Coronary artery (tissue), 2 donors: ENCODE data around the gene RANBP10.
"Not testable (repeated sequence)": the region's sequence is repeated elsewhere in the genome, so short reads cannot be mapped to it uniquely, and the experiment has no call there.

Experiments used
- DNase-seq: peaks from one replicate; pipeline ENCODE4 v3.0.0-alpha.2; 2017; ENCODE audit warnings: low spot score
- H3K27ac ChIP-seq, 2 donors: fragments of 200-600 bp; sonication (generic); one replicate each; pipeline ENCODE4 v1.5.1; 2016 to 2019
- H3K4me3 ChIP-seq: fragments of 200-600 bp; sonication (generic); 2 replicates; pipeline ENCODE4 v1.5.1; 2016; ENCODE audit warnings: mild to moderate bottlenecking, moderate library complexity
- CTCF ChIP-seq: fragments of 200-600 bp; sonication (generic); IDR thresholded peaks from one replicate; pipeline ENCODE4 v1.5.1; 2019; ENCODE audit warnings: antibody characterized with exemption

RANBP10 gene

GRCh38 chr16:67841198-67841815, 34.9 kb upstream of the RANBP10 start:
- Histone ChIP-seq H3K4me3 (peak overlapping the region; percentile 82), H3K27ac (peak overlapping the region; percentile 96 to 98)
- no peak for DNase-seq
- TF ChIP-seq CTCF = no peak

DNA sequence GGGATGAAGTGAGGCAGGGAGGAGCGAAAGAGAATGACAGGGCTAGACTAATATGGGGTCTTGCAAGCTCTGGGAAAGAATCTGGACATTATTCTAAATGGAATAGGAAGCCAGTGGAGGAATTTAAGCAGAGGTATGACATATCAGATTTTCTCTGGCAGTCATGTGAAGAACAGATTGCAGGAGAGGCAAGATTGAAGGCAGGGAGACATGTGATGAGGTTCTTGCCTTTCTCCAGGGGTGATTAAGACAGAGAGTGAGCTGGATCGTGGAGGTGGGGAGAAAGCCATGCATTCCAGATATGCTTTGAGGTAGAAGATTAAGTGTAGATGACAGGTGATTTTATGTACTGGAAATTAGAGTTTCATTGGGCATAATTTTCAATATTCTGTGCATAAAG, 31.5 kb upstream of the RANBP10 start:
- DNase-seq = no peak
- Histone ChIP-seq H3K27ac (no peak overlapping the region), H3K4me3 (no peak overlapping the region)
- no peak for TF ChIP-seq CTCF

DNA sequence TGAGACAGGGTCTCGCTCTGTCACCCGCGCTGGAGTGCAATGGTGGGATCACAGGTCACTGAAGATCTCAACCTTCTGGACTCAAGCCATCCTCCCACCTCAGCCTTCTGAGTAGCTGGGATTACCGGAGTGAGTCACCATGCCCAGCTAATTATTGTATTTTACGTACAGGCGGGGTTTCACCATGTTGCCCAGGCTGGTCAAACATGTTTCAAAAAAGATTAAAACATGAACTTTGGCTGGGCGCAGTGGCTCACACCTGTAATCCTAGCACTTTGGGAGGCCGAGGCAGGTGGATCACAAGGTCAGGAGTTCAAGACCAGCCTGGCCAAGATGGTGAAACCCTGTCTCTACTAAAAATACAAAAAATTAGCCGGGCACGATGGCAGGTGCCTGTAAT, 30.8 kb upstream of the RANBP10 start:
- H3K4me3 ChIP-seq, DNase-seq, H3K27ac ChIP-seq: not testable (repeated sequence)

DNA sequence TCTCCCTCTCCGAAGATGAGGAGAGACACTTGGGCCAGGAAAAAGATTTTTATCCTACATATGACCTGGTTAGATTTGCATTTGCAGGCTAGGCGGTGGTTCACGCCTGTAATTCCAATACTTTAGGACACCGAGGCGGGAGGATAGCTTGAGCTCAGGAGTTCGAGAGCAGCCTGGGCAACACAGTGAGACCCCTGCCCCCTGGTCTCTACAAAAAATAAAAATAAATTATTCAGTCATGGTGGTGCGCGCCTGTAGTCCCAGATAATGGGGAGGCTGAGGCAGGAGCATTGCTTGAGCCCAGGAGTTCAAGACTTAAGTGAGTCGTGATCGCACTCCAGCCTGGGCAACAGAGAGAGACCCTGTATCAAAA, 27.9 kb upstream of the RANBP10 start:
- H3K27ac ChIP-seq = peak overlapping the region in 1 of 2 donors; percentile 84
- DNase-seq = no peak
- peak overlapping the region; percentile 93 for H3K4me3 ChIP-seq
- TF ChIP-seq CTCF = no peak

DNA sequence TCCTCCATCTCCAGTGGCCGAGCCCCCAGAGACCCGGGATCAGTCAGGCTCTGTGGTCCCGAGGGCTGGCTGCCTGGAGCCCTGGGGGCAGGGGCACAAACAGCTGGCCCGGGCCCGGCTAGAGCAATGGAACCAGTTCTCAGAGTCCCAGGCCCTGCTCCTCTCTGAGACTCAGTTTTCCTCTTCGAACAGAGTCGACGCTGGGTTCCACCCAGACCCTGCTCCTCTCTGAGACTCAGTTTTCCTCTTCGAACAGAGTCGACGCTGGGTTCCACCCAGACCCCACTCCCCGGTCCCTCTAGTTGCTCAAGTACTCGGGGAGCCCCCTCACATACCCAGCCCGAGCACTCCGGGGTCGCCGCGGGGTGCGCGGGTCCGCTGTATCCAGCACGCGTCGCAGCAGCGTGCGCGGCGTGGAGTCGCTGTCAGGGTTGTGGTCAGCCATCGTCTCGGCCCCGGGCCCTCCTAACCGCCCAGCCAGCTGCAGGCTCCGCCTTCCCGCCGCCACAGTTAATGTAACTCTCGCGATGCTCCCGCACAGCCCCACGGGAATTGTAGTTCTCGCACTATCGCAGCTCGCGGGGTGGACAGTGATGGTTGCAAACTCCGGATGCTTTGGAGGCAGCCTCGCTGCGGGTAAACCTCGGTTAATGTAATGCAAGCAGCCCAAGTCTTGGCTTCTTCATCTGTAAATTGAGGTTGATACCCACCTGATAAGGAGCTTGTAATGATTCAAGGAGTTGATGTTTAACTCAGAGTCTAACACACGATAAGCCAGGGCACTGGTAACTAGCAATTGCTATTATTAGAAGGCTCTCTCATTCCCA, 27.3 kb upstream of the RANBP10 start:
- peak overlapping the region; percentile 93 for H3K4me3 ChIP-seq
- TF ChIP-seq CTCF = no peak
- DNase-seq = peak; percentile 94
- H3K27ac ChIP-seq = peak overlapping the region; percentile 55 to 84

GRCh38 chr16:67833030-67833414, 26.7 kb upstream of the RANBP10 start:
- no peak for DNase-seq

DNA sequence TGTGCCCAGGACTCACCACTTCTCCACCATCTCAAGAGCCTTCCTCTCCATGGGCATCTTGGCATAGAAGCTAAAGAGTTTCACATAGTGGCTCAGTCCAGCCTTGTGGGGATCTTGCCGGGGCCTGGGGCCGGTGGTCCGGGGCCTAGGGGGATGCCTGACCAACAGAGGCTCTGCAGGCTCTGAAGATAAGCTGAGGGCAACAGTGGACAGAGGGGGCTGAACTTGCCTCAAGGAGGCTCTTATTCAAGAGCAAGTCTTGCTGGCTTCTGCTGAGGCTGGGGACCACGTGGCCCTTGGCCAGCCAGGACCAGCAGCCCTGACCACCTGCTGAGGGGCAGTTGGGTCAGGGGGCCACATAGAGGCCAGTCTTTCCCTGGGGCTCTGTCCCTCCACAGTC, 22.3 kb upstream of the RANBP10 start:
- TF ChIP-seq CTCF = no peak
- Histone ChIP-seq H3K4me3 (no peak overlapping the region), H3K27ac (no peak overlapping the region)
- DNase-seq = no peak

More at GRCh38 chr16:67833030-67833414, 26.7 kb upstream of the RANBP10 start:
- Histone ChIP-seq H3K27ac (peak overlapping the region; percentile 55 to 84), H3K4me3 (peak overlapping the region; percentile 93)
- TF ChIP-seq CTCF = no peak
